ENCODE results near the gene PPFIBP2.

- no peak for TF ChIP-seq CTCF (tag by site-specific recombination; IDR thresholded peaks at IDR 0.05)
- TF ChIP-seq MEIS1 (CRISPR knock-in tag; IDR thresholded peaks at IDR 0.05; ENCODE audit: borderline replicate concordance), result no peak
- TF ChIP-seq ZBTB7A (tag by site-specific recombination; IDR thresholded peaks at IDR 0.05; ENCODE audit: low read depth), result no peak
- no peak for TF ChIP-seq HIC1 (tag by site-specific recombination; IDR thresholded peaks at IDR 0.05)
- no peak for TF ChIP-seq ZNF660 (tag by site-specific recombination; IDR thresholded peaks at IDR 0.05)
- no peak for TF ChIP-seq ZEB2 (tag by site-specific recombination; IDR thresholded peaks at IDR 0.05)
- no peak for TF ChIP-seq YY2 (tag by site-specific recombination; IDR thresholded peaks at IDR 0.05)
- no peak for TF ChIP-seq KLF9 (tag by site-specific recombination; IDR thresholded peaks at IDR 0.05; ENCODE audit: low read depth)
- no peak for TF ChIP-seq ZNF514 (tag by site-specific recombination; IDR thresholded peaks at IDR 0.05)
These were observed 73.9 kb downstream of the PPFIBP2 start for GRCh38 chr11:7587712-7588111.

Measured in HEK293 (cell line).